Activated CD4-positive, alpha-beta memory T cell treated with anti-CD3 and anti-CD28 coated beads, Interleukin-2, amount 10 ng/mL, durations not matched to agents 7 days and 5 days (primary cell): ENCODE measurements around the gene OR5A1. TPM values are rescaled to one million over a fixed set of nuclear protein-coding genes. Genes with fewer than 3 reads are reported as not detected.

Experiments
- total RNA-seq, 2 experiments: library from RNA; stranded (reverse); gene quantifications; one replicate each; pipeline ENCODE4 v1.2.3, GENCODE V29; 2021

Gene OR5A1
- total RNA-seq, 2 experiments from 2014 or later = not detected

Other genes with a start within 250 kb of the OR5A1 start
- gene MPEG1, start 223.5 kb upstream of the OR5A1 start, total RNA-seq = not detected
- gene OR5AN1, start 77.6 kb upstream of the OR5A1 start, total RNA-seq = not detected
- gene OR5A2, start 10.1 kb upstream of the OR5A1 start, total RNA-seq = not detected
- not detected for gene OR4D6, start 20.5 kb downstream of the OR5A1 start, total RNA-seq
- not detected for gene OR4D10, start 36.8 kb downstream of the OR5A1 start, total RNA-seq
- gene OR4D11, start 67.1 kb downstream of the OR5A1 start, total RNA-seq = not detected
- gene OR4D9, start 75.1 kb downstream of the OR5A1 start, total RNA-seq = not detected
- gene OSBP, start 179.3 kb downstream of the OR5A1 start, total RNA-seq = 10 to 100 TPM; 40.4 to 41.5 TPM
- gene PATL1, start 232.6 kb downstream of the OR5A1 start, total RNA-seq = 10 to 100 TPM; 56.4 to 56.8 TPM